WTC11 (cell line): Measurements from ENCODE around the gene CAV1. TPM values are rescaled to one million over a fixed set of nuclear protein-coding genes. Genes with fewer than 3 reads are reported as not detected.

Experiments
- ATAC-seq: fragments of 200-7000 bp; cut with Tn5 transposase; 2 replicates; pipeline ENCODE4 v1.10.0; 2021; ENCODE audit warnings: mild to moderate bottlenecking, moderate library complexity
- CTCF ChIA-PET: fragments of 300-600 bp; sonication (Branson Sonifier 250); formaldehyde crosslinking; loops from one replicate; lab custom pipeline; 2021; ENCODE audit warnings: antibody characterized with exemption; lab: Charles Lee
- POLR2A ChIA-PET: fragments of 350-600 bp; sonication (Branson Sonifier 250); formaldehyde crosslinking; loops from one replicate; lab custom pipeline; 2021; ENCODE audit warnings: antibody characterized with exemption; lab: Charles Lee
- DNase-seq: peaks from one replicate; pipeline ENCODE4 v3.0.0; 2021; ENCODE audit warnings: low spot score
- H3K27ac Mint-ChIP-seq: 2 replicates; pipeline ENCODE4 v1.8.0; 2021; ENCODE audit warnings: mixed read lengths
- H3K27me3 Mint-ChIP-seq: 2 replicates; pipeline ENCODE4 v1.8.0; 2021; ENCODE audit warnings: low read depth, mild to moderate bottlenecking, moderate library complexity, mixed read lengths
- H3K36me3 Mint-ChIP-seq: 2 replicates; pipeline ENCODE4 v1.8.0; 2021; ENCODE audit warnings: mixed read lengths
- H3K4me1 Mint-ChIP-seq: 2 replicates; pipeline ENCODE4 v1.8.0; 2022; ENCODE audit warnings: mixed read lengths
- H3K4me3 Mint-ChIP-seq: 2 replicates; pipeline ENCODE4 v1.8.0; 2021; ENCODE audit warnings: mild to moderate bottlenecking, moderate library complexity, mixed read lengths
- H3K9me3 Mint-ChIP-seq: 2 replicates; pipeline ENCODE4 v1.8.0; 2021; ENCODE audit warnings: mixed read lengths
- ATF6 ChIP-seq: sonication (generic); formaldehyde crosslinking; IDR thresholded peaks from 2 replicates; pipeline ENCODE4 v1.8.1; 2023; ENCODE audit warnings: mild to moderate bottlenecking, missing genetic modification reagents
- CBFB ChIP-seq: sonication (generic); formaldehyde crosslinking; IDR thresholded peaks from 2 replicates; pipeline ENCODE4 v1.8.1; 2022; ENCODE audit warnings: mild to moderate bottlenecking, low read depth, missing genetic modification reagents
- CREM ChIP-seq: sonication (generic); formaldehyde crosslinking; IDR thresholded peaks from 2 replicates; pipeline ENCODE4 v1.8.1; 2022; ENCODE audit warnings: mild to moderate bottlenecking, missing genetic modification reagents, moderate library complexity
- ESRRA ChIP-seq: sonication (generic); formaldehyde crosslinking; IDR thresholded peaks from 2 replicates; pipeline ENCODE4 v1.8.1; 2022; ENCODE audit warnings: mild to moderate bottlenecking, missing genetic modification reagents, borderline replicate concordance
- FOXK1 ChIP-seq: sonication (generic); formaldehyde crosslinking; IDR thresholded peaks from 2 replicates; pipeline ENCODE4 v1.8.0; 2022; ENCODE audit warnings: mild to moderate bottlenecking, moderate library complexity, missing genetic modification reagents
- HMGA2 ChIP-seq: fragments of 250-450 bp; sonication (Bioruptor Pico); IDR thresholded peaks from 2 replicates; pipeline ENCODE4 v1.4.0; 2021; ENCODE audit warnings: mild to moderate bottlenecking, moderate library complexity
- KAT7 ChIP-seq: sonication (generic); formaldehyde crosslinking; IDR thresholded peaks from 2 replicates; pipeline ENCODE4 v1.8.1; 2023; ENCODE audit warnings: missing genetic modification reagents, mild to moderate bottlenecking, borderline replicate concordance
- NFE2L1 ChIP-seq: sonication (generic); formaldehyde crosslinking; IDR thresholded peaks from 2 replicates; pipeline ENCODE4 v1.8.1; 2023; ENCODE audit warnings: missing genetic modification reagents
- NR1H2 ChIP-seq: sonication (generic); formaldehyde crosslinking; IDR thresholded peaks from 2 replicates; pipeline ENCODE4 v1.9.0; 2021; ENCODE audit warnings: mild to moderate bottlenecking, moderate library complexity, missing genetic modification reagents
- NR2C2 ChIP-seq: sonication (generic); formaldehyde crosslinking; IDR thresholded peaks from 2 replicates; pipeline ENCODE4 v1.8.0; 2022; ENCODE audit warnings: mild to moderate bottlenecking, missing genetic modification reagents
- OVOL2 ChIP-seq: fragments of 250-450 bp; sonication (Bioruptor Pico); IDR thresholded peaks from 2 replicates; pipeline ENCODE4 v1.9.0; 2021; ENCODE audit warnings: mild to moderate bottlenecking, borderline replicate concordance
- RELA ChIP-seq: sonication (generic); formaldehyde crosslinking; IDR thresholded peaks from 2 replicates; pipeline ENCODE4 v1.8.1; 2022; ENCODE audit warnings: missing genetic modification reagents, mild to moderate bottlenecking, borderline replicate concordance
- SMAD4 ChIP-seq: sonication (generic); formaldehyde crosslinking; IDR thresholded peaks from 2 replicates; pipeline ENCODE4 v1.8.0; 2022; ENCODE audit warnings: mild to moderate bottlenecking, missing genetic modification reagents
- TCF7 ChIP-seq: sonication (generic); formaldehyde crosslinking; IDR thresholded peaks from 2 replicates; pipeline ENCODE4 v1.8.0; 2022; ENCODE audit warnings: mild to moderate bottlenecking, low read depth, missing genetic modification reagents, moderate library complexity
- USF1 ChIP-seq: sonication (generic); formaldehyde crosslinking; IDR thresholded peaks from 2 replicates; pipeline ENCODE4 v1.8.0; 2022; ENCODE audit warnings: mild to moderate bottlenecking, missing genetic modification reagents
- ZNF219 ChIP-seq: sonication (generic); formaldehyde crosslinking; IDR thresholded peaks from 2 replicates; pipeline ENCODE4 v1.8.0; 2023; ENCODE audit warnings: missing genetic modification reagents, mild to moderate bottlenecking, borderline replicate concordance
- ZNF281 ChIP-seq: sonication (generic); formaldehyde crosslinking; IDR thresholded peaks from 2 replicates; pipeline ENCODE4 v1.8.0; 2023; ENCODE audit warnings: mild to moderate bottlenecking, missing genetic modification reagents
- ZNF671 ChIP-seq: fragments of 250-450 bp; sonication (Bioruptor Pico); IDR thresholded peaks from 2 replicates; pipeline ENCODE4 v1.8.0; 2021; ENCODE audit warnings: mild to moderate bottlenecking
- total RNA-seq: library from RNA; stranded (reverse); gene quantifications from 3 replicates; pipeline ENCODE4 v1.2.3, GENCODE V29; 2021
- TF ChIP-seq, protein P1 (sequence below): fragments of 250-450 bp; sonication (Bioruptor Pico); IDR thresholded peaks from 2 replicates; pipeline ENCODE4 v1.9.0; 2021; ENCODE audit warnings: mild to moderate bottlenecking
- TF ChIP-seq, protein P2 (sequence below): sonication (generic); formaldehyde crosslinking; IDR thresholded peaks from 2 replicates; pipeline ENCODE4 v1.8.0; 2023; ENCODE audit warnings: missing genetic modification reagents

Gene CAV1
- total RNA-seq, 1 experiment from 2014 or later = 19.7 TPM

DNA sequence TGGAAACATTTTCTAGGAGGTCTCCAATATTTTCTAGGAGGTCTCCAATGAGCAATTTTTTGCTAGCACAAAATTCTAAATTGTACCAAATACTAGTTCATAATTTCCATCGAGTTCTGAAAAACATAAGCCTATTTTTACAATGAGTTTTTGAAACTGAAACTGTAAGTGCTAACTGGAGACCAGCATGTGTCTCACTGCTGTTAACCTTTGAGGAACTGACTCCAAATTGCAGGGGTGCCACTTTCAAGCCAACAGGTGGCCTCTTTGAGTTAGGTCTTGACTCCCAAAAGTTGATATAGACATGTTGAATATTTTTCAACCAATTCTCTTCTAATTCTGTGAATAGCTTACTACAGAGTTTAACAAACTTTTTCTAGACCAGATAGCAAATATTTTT is 58.8 kb downstream of the CAV1 start:
- Mint-ChIP-seq H3K4me1 (peaks cover 8% of the 10 kb centered on the region), H3K27ac (no peak overlapping the region), H3K9me3 (peaks cover 4% of the 10 kb centered on the region), H3K36me3 (no peaks in the 10 kb centered on the region), H3K4me3 (no peak overlapping the region), H3K27me3 (no peaks in the 10 kb centered on the region)
- DNase-seq = no peak
- CTCF ChIA-PET = no interaction called here
- POLR2A ChIA-PET = no interaction called here
- ATAC-seq = no peak
- TF ChIP-seq KAT7 (CRISPR knock-in tag) (no peak), RELA (CRISPR knock-in tag) (no peak), CBFB (CRISPR knock-in tag) (no peak), NR2C2 (CRISPR knock-in tag) (no peak), USF1 (CRISPR knock-in tag) (no peak), ZNF219 (no peak), SMAD4 (CRISPR knock-in tag) (no peak), ZNF671 (CRISPR knock-in tag) (no peak), ZNF281 (CRISPR knock-in tag) (no peak), OVOL2 (CRISPR knock-in tag) (no peak), ATF6 (CRISPR knock-in tag) (no peak), ESRRA (CRISPR knock-in tag) (no peak), HMGA2 (CRISPR knock-in tag) (no peak), FOXK1 (no peak)
- TF ChIP-seq, protein P1, sequence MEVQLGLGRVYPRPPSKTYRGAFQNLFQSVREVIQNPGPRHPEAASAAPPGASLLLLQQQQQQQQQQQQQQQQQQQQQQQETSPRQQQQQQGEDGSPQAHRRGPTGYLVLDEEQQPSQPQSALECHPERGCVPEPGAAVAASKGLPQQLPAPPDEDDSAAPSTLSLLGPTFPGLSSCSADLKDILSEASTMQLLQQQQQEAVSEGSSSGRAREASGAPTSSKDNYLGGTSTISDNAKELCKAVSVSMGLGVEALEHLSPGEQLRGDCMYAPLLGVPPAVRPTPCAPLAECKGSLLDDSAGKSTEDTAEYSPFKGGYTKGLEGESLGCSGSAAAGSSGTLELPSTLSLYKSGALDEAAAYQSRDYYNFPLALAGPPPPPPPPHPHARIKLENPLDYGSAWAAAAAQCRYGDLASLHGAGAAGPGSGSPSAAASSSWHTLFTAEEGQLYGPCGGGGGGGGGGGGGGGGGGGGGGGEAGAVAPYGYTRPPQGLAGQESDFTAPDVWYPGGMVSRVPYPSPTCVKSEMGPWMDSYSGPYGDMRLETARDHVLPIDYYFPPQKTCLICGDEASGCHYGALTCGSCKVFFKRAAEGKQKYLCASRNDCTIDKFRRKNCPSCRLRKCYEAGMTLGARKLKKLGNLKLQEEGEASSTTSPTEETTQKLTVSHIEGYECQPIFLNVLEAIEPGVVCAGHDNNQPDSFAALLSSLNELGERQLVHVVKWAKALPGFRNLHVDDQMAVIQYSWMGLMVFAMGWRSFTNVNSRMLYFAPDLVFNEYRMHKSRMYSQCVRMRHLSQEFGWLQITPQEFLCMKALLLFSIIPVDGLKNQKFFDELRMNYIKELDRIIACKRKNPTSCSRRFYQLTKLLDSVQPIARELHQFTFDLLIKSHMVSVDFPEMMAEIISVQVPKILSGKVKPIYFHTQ (CRISPR knock-in tag) = no peak
- TF ChIP-seq, protein P2, sequence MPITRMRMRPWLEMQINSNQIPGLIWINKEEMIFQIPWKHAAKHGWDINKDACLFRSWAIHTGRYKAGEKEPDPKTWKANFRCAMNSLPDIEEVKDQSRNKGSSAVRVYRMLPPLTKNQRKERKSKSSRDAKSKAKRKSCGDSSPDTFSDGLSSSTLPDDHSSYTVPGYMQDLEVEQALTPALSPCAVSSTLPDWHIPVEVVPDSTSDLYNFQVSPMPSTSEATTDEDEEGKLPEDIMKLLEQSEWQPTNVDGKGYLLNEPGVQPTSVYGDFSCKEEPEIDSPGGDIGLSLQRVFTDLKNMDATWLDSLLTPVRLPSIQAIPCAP (CRISPR knock-in tag) = no peak
- TF ChIP-seq, all 79 proteins: peak for 0

DNA sequence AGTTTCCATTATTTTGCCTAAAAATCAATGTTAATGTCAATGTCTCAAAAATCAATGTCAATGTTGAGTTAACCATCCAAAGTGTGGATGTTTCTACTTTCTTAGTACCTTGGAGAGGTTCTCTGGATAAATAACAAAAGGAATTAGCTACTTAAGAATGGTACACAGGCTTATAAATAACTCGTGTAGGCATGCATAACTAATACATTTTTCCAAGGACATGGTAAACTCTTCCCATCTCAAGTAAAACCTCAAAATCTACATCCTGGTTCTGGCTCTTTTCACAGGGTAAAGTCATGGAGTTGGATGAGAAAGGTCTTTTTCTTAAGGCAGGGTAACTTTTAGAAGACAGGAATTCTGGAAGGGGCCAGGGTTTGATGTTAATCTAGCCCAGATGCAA is 59.9 kb downstream of the CAV1 start:
- Mint-ChIP-seq H3K27ac (no peak overlapping the region), H3K4me1 (peaks cover 12% of the 10 kb centered on the region), H3K36me3 (no peaks in the 10 kb centered on the region), H3K9me3 (no peaks in the 10 kb centered on the region), H3K4me3 (no peak overlapping the region), H3K27me3 (no peaks in the 10 kb centered on the region)
- no peak for TF ChIP-seq NR1H2 (CRISPR knock-in tag)
- no peak for TF ChIP-seq CREM
- TF ChIP-seq NFE2L1 (CRISPR knock-in tag) = no peak
- no peak for TF ChIP-seq TCF7 (CRISPR knock-in tag)
- ATAC-seq (no peak), DNase-seq (no peak)
- CTCF ChIA-PET = interaction anchor here (1.6 kb wide), 1 partner anchor 58 kb away, joined by 6 read pairs; no protein-coding TSS in a partner anchor
- POLR2A ChIA-PET = no interaction called here
